CD4-positive, alpha-beta T cell treated with Interleukin-15 for 4 hours (primary cell): ENCODE results near the gene RAB39B.
A peak's percentile ranks its signal among the peaks of the same experiment; 100 is the strongest.
"Not testable (repeated sequence)": the region's sequence is repeated elsewhere in the genome, so short reads cannot be mapped to it uniquely, and the experiment has no call there.

Experiments
- DNase-seq: peaks from one replicate; pipeline ENCODE4 v3.0.0-alpha.2; 2020; ENCODE audit warnings: low spot score

Gene RAB39B, protein sequence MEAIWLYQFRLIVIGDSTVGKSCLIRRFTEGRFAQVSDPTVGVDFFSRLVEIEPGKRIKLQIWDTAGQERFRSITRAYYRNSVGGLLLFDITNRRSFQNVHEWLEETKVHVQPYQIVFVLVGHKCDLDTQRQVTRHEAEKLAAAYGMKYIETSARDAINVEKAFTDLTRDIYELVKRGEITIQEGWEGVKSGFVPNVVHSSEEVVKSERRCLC

DNA sequence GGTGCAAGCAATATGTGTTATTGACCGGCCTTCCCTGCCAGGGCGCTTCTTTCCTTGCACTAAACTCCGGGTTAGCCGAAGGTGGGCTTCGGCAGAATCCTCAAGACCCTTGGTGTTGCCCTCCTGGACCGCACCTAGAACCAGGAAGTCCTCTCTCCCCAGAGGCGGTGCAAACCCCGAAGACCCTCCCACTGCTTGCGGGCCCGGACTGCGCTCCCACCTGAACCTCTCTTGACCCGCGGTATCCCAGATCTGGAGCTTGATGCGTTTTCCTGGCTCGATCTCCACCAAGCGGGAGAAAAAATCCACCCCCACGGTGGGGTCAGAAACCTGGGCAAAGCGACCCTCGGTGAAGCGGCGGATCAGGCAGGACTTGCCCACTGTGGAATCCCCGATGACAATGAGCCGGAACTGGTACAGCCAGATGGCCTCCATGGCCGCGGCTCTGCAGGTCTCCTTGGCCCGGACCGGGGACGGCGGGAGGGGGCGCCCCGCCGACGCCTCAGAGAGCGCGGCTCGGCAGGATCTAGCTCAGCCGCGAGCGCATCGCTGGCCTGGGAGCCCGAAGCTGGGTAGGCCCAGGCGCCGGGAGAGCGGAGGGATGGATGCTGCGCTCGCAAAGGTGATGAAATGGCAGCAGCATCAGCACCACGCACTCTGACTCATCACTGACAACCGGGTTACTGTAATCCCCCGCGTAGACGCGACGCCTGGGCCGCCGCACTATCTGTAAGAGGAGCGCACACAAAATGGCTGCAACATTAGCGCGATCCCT, at the start of gene RAB39B:
Gene RAB39B, minus strand, starts transcription at position 638 of the 775 bp plus-strand sequence. Its CDS starts 203 bp downstream, at position 435.
- peak; percentile 66 for DNase-seq

DNA sequence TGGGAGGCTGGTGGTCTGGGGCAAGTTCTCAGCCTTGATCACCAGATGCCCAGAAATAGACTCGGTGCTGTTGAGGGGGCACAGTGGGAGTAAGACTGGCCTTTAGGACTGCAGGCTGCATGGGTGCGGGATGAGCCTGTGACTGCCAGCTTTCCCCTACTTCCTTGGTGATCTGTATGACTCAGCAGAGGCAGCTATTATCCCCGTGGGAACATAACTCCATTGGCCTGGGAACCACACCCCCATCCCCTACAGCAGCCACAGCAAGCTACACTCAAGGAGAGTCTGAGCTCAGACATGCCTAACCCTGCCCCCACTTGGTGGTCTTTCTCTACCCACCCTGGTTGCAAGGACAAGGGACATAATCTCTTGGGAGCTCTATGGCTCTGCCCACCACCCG, 49.5 kb upstream of the RAB39B start:
- DNase-seq = no peak

DNA sequence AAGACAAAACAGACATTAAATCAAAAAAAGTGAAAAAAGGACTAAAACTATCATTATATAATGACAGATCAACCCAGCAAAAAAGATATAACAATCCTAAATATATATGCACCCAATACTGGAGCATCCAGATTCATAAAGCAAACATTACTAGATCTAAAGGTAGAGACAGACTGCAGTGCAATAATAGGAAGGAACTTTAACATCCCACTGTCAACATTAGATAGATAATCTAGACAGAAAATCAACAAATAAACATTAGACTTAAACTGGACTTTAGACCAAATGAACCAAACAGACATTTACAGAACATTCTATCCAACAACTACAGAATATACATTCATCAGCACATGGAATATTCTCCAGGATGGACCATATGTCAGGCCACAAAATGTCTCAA, 29.5 kb upstream of the RAB39B start:
- DNase-seq = no peak

DNA sequence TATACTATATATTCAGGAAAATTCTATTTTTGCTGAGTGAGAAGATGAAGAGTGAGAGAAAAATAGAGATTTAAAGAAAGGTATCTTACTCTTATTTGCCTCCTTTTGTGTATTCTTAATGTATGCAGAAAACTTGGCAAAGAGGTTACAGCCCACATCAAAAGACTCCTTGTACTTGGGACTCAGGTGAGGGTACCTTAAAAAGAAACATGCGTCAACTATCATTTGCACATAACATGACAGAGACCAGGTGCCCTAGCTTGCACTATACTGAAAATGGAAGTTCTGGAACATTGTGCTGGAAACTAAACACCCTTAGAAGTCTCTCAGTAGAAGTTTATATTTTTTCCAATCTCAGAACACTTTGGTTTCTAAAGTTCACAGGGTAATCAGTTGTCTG, 15.6 kb upstream of the RAB39B start:
- no peak for DNase-seq

DNA sequence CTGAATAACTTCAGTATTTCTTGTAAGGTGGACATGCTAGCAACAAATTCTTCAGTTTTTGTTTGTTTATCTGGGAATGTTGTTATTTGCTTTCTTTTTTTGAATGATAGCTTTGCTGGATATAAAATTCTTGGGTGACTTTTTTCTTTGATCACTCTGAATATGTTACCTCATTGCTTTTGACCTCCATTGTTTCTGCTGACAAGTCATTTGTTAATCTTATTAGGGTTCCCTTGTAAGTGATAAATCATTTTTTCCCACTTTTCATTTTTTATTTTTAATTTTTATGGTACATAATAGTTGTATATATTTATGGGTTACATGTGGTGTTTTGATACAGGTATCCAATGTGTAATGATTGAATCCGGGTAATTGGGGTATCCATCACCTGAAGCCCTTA, 6.7 kb upstream of the RAB39B start:
- no peak for DNase-seq

DNA sequence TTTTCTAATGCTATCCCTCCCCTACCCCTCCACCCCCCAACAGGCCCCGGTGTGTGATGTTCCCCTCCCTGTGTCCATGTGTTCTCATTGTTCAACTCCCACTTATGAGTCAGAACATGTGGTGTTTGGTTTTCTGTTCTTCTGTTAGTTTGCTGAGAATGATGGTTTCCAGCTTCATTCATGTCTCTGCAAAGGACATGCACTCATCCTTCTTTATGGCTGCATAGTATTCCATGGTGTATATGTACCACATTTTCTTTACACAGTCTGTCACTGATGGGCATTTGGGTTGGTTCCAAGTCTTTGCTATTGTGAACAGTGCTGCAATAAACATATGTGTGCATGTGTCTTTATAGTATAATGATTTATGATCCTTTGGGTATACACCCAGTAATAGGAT, 3.7 kb upstream of the RAB39B start:
- not testable (repeated sequence) for DNase-seq

DNA sequence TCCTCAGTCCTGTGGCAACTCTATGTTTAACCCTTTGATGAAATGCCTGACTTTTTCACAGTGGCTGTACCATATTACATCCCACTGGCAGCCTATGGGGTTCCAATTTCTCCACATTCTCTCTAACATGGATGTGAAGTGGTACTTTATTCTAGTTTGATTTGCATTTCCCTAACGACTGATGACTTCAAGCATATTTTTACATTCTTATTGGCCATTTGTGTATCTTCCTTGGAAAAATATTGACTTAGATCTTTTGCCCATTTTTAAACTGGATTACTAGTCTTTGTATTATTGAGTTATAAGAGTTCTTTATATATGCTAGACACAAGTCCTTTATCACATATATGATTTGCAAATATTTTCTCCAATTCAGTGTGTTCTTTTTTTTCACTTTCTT, 2.1 kb upstream of the RAB39B start:
- DNase-seq = no peak

DNA sequence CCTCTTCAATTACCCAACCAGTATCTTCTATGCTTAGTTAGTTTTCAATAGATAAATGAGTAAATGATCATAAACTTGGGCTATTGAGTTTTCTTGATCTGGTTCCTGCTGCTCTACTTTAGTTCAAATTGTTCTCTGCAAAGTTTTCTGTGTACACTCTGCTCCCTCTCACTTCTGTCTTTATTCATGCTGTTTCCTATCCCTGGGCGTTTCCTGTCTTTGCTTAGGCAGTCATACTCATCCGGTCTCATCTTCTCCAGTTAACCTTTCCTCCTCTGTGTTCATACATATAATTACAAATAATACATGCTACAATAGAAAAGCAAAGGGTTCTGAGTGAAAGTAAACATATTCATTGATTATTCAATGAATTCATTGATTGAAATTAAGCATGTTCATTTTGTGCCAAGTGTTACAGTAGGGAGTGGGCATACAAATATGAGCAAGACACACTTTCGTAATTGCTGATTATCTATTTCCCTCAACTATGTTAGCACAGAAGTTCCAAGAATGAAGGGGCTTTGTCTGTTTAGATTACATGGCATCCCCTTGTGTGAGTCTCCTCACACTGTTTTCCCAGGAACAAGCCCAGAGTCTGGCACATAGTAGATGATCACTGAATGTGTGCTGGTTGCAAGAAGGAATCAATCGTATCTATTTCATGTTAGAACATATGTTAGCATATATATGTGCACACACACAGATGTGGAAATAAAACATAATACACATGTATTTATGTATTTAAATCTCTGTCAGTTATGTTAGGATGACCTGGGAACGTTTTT, 1.1 kb downstream of the RAB39B start:
- DNase-seq = peak; percentile 13

DNA sequence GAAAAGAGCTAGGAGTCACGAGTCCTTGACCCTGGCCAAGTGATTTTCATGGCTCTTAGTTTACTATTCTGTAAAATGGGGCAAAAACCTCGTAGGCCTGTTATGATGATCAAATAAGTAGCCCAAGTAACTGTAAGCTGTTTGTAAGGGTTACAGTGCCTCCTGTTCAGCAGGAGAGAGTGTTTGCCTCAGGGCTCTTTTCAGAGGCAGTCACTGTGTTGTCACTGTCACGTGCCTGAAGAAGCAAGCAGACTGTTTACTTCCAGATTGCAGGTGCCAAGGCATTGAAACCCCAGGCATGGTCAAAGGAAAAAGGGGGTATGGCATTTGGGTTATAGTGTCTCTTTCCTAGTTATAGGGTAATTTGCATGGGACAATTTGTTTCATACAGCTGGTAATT, 4.5 kb downstream of the RAB39B start:
- DNase-seq = no peak

DNA sequence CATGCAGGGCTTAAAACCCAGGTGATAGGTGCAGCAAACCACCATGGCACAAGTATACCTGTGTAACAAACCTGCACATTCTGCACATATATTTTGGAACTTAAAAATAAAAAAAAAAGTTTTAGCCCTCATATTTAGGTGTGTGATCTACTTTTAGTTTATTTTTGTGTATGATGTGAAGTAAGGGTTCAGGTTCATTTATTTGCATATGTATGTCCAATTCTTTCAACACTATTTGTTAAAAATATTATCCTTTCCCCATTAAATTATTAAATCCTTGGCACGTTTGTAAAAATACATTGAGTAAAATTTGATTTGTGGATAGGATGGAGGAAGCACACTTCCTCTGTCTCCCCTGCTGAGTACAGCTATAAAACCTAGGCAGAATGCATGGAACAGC, 12.9 kb downstream of the RAB39B start:
- no peak for DNase-seq

DNA sequence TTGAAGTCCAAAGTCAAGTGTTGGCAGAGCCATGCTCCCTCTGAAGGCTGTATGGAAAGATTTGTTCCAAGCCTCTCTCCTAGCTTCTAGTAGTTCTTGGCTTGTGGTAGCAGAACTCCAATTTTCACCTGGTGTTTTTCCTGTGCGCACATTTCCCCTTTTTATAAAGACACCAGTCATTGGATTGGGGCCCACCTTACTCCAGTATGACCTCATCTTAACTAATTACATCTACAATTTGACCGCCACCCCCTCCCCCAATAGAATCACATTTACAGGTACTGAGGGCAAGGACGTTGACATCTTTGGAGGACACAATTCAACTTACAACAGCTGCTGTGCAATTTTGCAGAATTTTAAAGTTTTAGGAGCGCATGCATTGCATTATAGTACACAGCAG, 16.8 kb downstream of the RAB39B start:
- DNase-seq = no peak

DNA sequence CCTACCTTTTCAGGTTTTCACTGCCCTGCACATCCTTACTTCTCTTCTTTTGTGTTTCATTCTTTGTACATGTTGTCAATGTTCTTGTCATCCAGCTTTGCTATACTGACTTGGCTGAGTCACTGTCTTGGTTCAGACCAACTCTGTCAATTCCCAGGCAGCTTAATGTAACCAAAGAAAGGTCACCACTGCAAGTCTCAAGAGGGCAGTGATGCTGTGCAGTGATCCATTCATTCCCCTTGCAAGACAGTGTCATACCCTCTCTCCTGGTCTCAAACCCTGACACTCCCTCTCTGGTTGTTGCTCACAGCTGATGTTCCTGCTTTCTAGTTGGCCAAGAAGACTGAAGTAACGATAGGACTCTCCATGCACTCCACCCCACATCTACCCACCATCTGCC, 17.5 kb downstream of the RAB39B start:
- no peak for DNase-seq

DNA sequence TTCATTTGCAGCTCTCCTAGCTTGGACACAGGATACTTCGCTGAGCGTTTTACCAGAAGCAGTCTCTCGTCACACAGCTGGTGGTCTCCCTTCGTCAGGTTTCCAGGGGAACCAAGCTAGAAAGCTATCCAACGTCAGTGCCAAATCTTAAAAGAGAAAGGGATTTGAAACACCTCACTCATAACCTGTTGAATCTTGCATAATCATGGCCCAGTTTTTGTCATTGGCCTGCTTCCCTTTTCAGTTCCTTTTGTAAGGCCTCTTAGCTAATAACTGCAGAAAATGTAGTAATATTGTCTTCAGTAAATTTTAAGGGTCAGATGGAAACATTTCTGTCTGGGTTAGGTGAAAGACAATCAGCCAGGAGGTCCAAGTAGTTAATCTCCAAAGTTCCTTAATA, 22.0 kb downstream of the RAB39B start:
- no peak for DNase-seq

DNA sequence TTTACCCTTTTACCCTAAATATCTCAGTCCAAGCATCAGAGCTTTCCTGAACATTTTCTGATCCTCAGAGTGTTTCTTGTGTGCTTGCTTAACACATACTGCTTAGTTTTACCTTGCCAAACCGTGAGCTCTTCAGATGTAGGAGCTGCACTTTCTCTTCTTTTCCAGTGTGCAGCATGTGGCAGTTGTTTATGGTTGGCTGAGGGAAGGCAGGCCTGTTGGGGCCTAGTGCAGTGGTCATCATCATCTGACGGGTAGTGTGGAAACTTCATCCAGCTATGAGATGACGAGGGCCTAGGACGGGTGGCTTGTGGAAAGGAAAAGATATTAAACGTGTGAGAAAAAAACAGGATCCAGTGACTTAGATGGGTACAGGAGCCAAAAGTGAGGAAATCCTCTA, 26.6 kb downstream of the RAB39B start:
- DNase-seq = no peak

DNA sequence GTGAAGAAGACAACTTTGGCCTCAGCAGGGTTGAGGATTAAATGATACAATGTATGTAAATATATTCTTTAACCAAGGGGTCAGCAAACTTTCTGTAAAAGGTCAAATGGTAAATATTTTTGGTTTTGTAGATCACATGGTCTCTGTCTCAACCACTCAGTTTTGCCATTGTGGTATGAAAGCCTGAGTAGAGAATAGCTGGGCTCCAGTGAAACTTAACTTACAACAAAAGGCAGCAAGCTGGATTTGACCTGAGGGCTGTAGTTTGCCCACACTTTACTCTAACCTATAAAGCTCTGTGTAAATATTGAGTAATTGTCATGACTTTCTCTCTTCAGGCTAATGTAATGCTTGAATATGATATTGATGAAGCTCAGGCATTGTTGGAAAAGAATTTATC, 28.4 kb downstream of the RAB39B start:
- DNase-seq = no peak

DNA sequence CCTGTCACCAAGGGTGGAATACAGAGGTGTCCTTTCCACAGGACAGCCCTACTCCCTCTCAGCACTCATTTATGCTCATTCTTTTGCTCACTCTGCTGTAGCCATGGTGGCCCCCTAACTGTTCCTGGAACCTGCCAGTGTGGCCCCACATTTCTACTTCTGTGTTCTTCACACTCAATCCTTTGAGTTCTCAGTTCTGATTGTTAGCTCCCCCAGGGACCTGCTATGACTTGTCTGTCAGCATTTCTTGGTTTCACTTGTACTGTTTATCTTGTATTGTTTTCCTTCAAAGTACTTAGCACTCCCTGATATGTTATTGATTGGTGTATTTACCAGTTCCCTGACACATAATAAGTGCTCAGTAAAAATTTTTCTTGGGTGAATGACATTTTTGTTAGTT, 33.1 kb downstream of the RAB39B start:
- DNase-seq = no peak

DNA sequence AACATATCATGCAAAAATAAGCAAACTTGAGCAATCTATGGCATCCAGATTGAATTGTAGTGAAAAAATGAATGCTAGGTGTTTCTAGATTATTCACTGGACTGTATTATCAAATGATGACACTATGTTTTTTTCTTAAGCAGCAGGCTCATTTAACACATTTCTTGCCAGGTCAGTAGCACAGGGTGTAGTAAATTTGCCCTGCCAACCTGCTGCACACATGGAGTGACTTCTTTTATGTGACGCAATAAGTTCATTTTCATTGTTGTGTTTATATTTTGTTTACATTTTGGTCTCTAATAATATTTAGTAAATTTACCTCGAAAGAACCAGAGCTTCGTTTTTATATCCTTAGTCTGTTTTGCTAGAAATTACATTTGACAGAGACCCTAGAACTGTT, 38.5 kb downstream of the RAB39B start:
- DNase-seq = no peak

DNA sequence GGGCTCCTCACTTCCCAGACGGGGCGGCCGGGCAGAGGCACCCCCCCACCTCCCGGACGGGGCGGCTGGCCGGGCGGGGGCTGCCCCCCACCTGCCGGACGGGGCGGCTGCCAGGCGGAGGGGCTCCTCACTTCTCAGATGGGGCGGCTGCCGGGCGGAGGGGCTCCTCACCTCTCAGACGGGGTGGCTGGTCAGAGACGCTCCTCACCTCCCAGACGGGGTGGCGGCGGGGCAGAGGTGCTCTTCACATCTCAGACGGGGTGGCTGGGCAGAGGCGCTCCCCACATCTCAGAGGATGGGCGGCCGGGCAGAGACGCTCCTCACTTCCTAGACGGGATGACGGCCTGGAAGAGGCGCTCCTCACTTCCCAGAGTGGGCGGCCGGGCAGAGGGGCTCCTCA, 40.5 kb downstream of the RAB39B start:
- not testable (repeated sequence) for DNase-seq

DNA sequence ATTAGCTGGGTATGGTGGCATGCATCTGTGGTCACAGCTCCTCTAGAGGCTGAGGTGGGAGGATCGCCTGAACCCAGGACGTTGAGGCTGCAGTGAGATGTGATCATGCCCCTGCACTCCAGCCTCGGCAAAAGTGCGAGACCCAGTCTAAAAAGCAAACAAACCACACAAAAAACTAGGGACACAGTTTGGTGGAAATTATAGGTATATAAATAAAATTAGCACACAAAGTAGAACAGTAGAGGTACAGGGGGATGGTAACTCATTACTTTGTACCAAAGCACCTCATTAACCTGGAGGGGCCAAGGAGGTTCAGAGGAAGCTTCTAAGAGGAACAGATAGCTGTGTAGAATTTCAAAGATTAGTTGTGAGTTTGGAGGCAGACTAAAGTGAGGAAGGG, 42.9 kb downstream of the RAB39B start:
- DNase-seq = no peak

DNA sequence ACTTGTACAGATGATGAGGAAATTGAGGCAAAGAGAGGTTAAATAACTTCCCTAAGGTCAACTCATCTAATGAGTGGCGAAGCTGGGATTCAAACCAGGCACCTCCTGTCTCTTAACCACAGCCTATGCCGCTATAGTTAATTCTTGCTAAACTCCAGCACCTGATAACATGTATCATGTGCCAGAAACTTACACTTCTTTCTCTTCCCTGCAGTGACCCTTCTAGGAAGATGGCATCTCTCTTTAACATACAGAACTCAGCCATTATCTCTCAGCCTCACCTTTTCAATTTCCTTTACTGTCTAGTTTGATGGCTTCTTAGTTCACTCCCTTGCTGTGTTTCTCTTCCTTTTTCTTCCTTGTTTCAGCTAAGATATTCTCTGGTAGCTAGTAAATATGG, 45.5 kb downstream of the RAB39B start:
- no peak for DNase-seq

DNA sequence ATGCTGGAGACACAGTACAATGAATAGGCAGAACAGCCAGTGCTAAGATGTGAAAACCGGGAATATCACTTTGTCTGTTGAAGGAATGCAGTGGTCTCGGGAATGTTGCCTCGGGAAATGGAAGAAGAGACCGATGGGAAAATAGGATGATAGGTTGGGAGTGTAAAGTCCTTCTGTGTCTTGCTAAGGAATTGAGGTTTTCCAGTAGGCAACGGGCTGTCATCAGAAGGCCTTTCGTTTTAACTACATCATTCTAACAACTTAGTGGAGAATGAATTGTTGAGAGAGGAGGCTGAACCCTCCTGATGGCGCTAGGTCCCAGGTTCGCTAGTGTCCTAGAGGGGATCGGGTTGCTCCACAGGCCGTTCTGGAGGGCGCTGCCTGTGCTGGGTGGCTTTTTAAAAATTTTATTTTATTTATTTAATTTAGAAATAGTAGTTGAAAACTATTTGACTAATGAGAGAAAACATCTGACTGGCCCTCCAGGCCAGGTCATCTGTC, 47.3 kb downstream of the RAB39B start:
- DNase-seq = no peak

DNA sequence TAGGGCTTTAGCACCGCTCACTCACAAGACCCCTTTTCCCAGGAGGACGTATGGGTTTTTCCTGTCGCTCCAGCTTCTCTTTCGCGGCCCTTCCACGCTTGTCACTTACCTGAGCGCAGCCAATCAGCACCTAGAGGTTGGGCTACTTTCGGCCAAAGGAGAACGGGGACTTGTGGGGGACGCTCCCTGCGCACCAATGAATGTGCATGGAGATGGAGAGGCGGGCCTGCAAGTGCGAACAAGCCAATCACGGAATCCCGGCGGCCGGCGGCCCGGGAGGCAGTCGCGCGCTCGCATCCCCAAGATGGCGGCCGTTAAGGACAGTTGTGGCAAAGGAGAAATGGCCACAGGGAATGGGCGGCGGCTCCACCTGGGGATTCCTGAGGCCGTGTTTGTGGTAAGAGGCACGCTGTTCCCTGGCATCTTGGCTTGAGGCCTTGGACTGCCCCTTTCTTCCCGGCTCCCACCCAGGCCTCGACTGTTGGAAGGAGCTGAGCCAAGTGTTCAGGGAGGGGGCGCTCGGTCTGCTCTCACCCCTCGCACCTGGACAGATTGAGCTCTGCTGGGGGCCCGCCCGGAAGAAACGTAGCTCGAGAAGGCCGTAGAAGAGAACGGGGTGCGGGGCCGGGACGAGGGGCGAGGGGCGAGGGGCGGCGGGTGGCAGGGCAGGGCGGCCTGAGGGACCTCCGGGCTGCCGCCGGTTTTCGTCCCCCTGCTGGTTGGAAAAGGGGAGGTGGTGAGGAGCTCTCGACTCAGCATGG, 47.9 kb downstream of the RAB39B start, which contains the start of gene VBP1:
Gene VBP1, plus strand, starts transcription at position 282 of the 761 bp plus-strand sequence. Its CDS starts 23 bp downstream, at position 305.
- DNase-seq = peak; percentile 87
